Fibroblast of skin of right quadriceps (primary cell): Measurements from ENCODE around the gene CTNNA3.
A peak's percentile ranks its signal among the peaks of the same experiment; 100 is the strongest.
"Not testable (repeated sequence)": the region's sequence is repeated elsewhere in the genome, so short reads cannot be mapped to it uniquely, and the experiment has no call there.

Source experiments
- DNase-seq: peaks from one replicate; pipeline ENCODE4 v3.0.0-alpha.2; 2013

The CTNNA3 gene

GRCh38 chr10:67230680-67231500, 465.1 kb downstream of the CTNNA3 start:
- not testable (repeated sequence) for DNase-seq

GRCh38 chr10:67225226-67225625, 470.8 kb downstream of the CTNNA3 start:
- DNase-seq = no peak

DNA sequence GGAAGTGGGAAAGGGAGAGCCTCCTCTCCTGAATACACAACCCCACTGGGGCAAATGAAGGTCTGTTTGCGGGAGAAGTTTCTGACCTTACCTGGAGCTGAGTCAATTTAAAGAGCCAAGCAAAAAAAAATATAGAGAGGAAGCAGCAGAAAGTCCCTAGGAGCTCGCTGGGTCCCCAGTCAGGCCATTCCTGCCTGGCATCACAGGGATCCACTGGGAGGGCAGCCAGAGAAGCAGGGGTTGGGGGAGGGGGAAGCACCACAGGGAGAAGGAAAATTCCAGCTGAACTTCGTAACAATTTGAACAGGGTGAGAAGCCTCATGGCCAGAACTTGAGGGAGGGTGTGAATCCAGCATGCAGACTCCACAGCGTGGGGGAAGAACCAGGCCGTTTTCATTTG, 471.4 kb downstream of the CTNNA3 start:
- no peak for DNase-seq

DNA sequence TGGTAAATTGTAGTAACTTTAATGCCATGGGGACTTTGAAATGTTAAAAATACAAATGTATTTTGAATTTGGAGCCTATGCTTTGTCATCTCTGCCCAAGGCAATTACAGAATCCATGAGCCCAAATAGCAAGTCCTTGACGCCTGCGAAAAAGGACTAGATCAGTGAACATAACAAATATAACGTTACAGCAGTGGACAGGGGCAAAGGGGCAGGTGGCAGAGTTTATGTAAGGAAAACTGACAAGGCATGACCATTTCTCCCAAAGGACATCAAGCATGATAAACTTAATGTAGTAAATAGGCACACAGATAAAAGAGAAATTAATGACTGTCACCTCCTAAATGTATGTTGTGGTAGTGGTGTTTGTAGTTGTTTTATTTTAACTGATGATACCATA, 473.1 kb downstream of the CTNNA3 start:
- no peak for DNase-seq

- DNase-seq = no peak
These were observed 474.0 kb downstream of the CTNNA3 start for GRCh38 chr10:67221939-67222494.

GRCh38 chr10:67211680-67212079, 484.3 kb downstream of the CTNNA3 start:
- DNase-seq = no peak

- DNase-seq = not testable (repeated sequence)
These were observed 488.1 kb downstream of the CTNNA3 start for GRCh38 chr10:67207923-67208322.

GRCh38 chr10:67200913-67201564, 495.0 kb downstream of the CTNNA3 start:
- no peak for DNase-seq

DNA sequence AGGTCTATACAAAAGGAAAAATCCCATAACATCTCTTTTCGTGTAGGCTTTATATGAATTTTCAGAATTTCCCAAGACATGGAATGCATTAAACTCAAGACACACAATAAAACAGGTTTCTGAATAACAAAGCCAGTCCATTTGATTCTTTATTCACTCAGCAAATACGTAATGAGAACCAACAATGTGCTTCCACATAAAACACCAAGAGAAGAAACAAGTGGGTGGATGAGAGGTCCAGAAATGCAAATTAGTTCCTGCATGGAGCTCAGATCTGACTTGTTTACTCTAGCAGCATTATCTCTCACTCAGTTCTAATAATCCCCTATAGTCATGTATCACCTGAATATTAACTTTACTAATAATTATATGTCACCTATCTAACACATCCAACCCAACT, 520.6 kb downstream of the CTNNA3 start:
- no peak for DNase-seq

- no peak for DNase-seq
These were observed 522.2 kb downstream of the CTNNA3 start for GRCh38 chr10:67173787-67174186.

- DNase-seq = no peak
These were observed 524.0 kb downstream of the CTNNA3 start for GRCh38 chr10:67171970-67172369.

- no peak for DNase-seq
These were observed 539.8 kb downstream of the CTNNA3 start for GRCh38 chr10:67156239-67156638.

- DNase-seq = no peak
These were observed 544.5 kb downstream of the CTNNA3 start for GRCh38 chr10:67151471-67151870.

- no peak for DNase-seq
These were observed 551.5 kb downstream of the CTNNA3 start for GRCh38 chr10:67144530-67144929.

GRCh38 chr10:67141300-67141699, 554.7 kb downstream of the CTNNA3 start:
- DNase-seq = no peak

DNA sequence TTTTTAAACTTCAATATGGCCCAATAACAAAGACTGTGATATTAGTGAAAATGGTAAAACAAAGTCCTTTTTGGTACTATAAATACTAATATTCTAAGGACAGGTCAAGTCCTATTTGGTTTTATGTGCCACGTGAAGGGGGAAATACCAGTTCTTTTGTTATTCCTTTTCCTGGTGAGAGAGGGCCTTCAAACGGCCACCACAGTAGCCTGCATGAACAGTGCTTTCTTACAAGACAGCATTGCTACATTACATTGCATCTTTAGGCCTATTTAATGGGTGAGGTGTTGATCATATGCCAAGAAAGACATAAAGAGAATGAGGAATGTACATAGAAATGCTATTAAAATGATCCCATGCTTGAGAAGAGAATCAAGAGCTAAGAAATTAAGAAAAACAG, 555.4 kb downstream of the CTNNA3 start:
- DNase-seq = peak; percentile 2

GRCh38 chr10:67127441-67127840, 568.6 kb downstream of the CTNNA3 start:
- DNase-seq = no peak

DNA sequence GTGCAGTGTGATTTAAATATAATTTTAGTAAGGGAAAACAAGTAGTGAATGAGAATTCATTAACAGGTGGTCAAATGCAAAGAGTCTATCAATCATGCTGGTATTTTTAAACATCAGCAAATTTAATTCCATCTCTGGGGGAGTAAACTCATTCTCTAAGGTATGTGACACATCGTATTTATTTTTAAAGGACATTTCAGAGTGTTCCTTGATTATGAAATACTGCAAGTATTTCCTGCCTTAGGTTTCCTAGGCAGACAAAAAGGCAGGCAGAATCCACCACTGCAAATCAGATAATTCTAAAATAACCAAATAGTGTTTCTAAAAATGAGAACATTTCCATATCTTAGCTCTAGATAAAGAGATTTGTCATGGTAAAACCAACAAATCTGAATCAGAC, 576.3 kb downstream of the CTNNA3 start:
- DNase-seq = no peak

GRCh38 chr10:67115972-67116371, 580.0 kb downstream of the CTNNA3 start:
- peak; percentile 73 for DNase-seq

GRCh38 chr10:67114945-67115344, 581.0 kb downstream of the CTNNA3 start:
- no peak for DNase-seq

DNA sequence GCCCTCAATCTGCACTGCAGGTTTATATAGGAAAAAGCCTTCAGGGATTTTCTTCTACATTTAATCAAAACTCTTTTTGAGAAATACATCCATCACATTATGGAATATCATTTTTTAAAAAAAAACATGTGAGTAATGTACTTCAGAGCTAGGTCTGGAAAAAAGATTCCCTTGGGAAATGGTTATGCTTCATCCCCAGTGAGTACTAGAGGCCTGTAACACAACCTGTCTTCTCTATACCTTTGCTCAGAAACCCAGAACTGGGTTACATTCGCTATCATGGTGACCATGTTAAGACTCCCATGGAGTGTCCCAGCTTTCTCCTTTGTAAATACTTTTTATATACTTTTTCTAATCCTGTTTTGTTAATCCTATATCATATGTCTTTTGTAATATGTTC, 583.2 kb downstream of the CTNNA3 start:
- no peak for DNase-seq

- no peak for DNase-seq
These were observed 585.7 kb downstream of the CTNNA3 start for GRCh38 chr10:67110286-67110685.

DNA sequence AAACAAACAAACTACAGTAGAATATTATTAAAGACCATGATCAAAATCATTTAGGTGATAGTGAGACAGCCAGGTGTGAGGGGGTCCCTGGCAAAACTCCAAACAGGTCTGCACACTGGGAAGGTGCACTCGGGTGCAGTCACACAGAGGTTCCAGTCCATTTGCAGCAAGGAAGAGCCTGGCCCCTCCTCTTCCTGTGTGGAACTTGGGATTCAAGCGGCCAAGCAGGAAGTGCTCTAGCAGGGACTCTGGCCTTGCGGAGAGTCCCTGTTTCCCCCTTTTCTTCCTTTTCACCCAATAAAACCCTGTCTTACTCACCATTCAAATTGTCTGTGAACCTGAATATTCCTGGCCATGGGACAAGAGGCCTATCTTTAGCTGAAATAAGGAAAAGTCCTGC, 588.3 kb downstream of the CTNNA3 start:
- no peak for DNase-seq

DNA sequence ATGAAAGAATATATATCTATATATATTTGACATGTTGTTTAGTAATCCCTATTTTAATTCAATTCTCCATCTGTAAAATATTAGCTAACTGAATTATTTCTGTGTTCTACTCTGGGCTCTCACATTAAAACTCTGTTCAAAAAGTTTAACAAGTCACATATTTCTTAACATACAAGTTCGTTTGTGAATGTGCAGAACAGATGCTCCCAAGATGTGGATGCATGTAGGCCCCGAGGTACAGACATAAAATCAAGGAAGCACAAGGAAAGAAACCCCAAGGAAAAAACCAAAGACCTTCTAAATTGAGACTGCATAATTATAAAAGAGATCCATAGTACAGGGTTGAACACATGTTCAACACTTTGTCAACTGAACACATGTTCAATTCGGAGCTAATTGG, 595.0 kb downstream of the CTNNA3 start:
- no peak for DNase-seq
